Measurements from ENCODE around the gene LRRC42. TPM values are rescaled to one million over a fixed set of nuclear protein-coding genes. Genes with fewer than 3 reads are reported as not detected.

LRRC42 gene
- total RNA-seq, 4 donors from 2014 or later, result 20.1 to 36.3 (median 24.4) TPM

- 96 to 98% methylated on average over 1 of the region's 1 CpG for WGBS, 2 donors
- DNase-seq (ENCODE audit: low spot score in 2 of 2), result no peak
- intact Hi-C loops (cut with DNase I; ENCODE audit: low total_unique reads), result no loop called here
- H3K4me3 ChIP-seq (ENCODE audit: low read depth, poor library complexity, severe bottlenecking), result no peak overlapping the region
- TF ChIP-seq, protein P1, sequence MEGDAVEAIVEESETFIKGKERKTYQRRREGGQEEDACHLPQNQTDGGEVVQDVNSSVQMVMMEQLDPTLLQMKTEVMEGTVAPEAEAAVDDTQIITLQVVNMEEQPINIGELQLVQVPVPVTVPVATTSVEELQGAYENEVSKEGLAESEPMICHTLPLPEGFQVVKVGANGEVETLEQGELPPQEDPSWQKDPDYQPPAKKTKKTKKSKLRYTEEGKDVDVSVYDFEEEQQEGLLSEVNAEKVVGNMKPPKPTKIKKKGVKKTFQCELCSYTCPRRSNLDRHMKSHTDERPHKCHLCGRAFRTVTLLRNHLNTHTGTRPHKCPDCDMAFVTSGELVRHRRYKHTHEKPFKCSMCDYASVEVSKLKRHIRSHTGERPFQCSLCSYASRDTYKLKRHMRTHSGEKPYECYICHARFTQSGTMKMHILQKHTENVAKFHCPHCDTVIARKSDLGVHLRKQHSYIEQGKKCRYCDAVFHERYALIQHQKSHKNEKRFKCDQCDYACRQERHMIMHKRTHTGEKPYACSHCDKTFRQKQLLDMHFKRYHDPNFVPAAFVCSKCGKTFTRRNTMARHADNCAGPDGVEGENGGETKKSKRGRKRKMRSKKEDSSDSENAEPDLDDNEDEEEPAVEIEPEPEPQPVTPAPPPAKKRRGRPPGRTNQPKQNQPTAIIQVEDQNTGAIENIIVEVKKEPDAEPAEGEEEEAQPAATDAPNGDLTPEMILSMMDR (IDR thresholded peaks at IDR 0.05), result no peak
- TF ChIP-seq POLR2A (IDR thresholded peaks at IDR 0.05), result no peak
Observed at GRCh38 chr1:53934170-53934765, 11.9 kb upstream of the LRRC42 start.

GRCh38 chr1:53936430-53936829 lies 9.7 kb upstream of the LRRC42 start:
- intact Hi-C loops (cut with DNase I; ENCODE audit: low total_unique reads), result no loop called here
- no peak overlapping the region for H3K4me3 ChIP-seq (ENCODE audit: low read depth, poor library complexity, severe bottlenecking)
- WGBS, 2 donors, result 94 to 97% methylated on average over 1 of the region's 1 CpG
- DNase-seq (ENCODE audit: low spot score in 2 of 2), result no peak
- no peak for TF ChIP-seq POLR2A (IDR thresholded peaks at IDR 0.05)
- TF ChIP-seq, protein P1 (IDR thresholded peaks at IDR 0.05), result no peak

GRCh38 chr1:53938136-53938830 lies 7.9 kb upstream of the LRRC42 start:
- intact Hi-C loops (cut with DNase I; ENCODE audit: low total_unique reads), result no loop called here
- no peak overlapping the region for H3K4me3 ChIP-seq (ENCODE audit: low read depth, poor library complexity, severe bottlenecking)
- 91 to 96% methylated on average over 4 of the region's 4 CpGs for WGBS, 2 donors
- TF ChIP-seq, protein P1 (IDR thresholded peaks at IDR 0.05), result no peak
- no peak for TF ChIP-seq POLR2A (IDR thresholded peaks at IDR 0.05)
- DNase-seq (ENCODE audit: low spot score in 2 of 2), result no peak

GRCh38 chr1:53942127-53942957 lies 3.8 kb upstream of the LRRC42 start:
- no peak for TF ChIP-seq POLR2A (IDR thresholded peaks at IDR 0.05)
- TF ChIP-seq, protein P1 (IDR thresholded peaks at IDR 0.05), result no peak
- 87 to 88% methylated on average over 7 of the region's 7 CpGs for WGBS, 2 donors
- intact Hi-C loops (cut with DNase I; ENCODE audit: low total_unique reads), result no loop called here
- no peak for DNase-seq (ENCODE audit: low spot score in 2 of 2)
- H3K4me3 ChIP-seq (ENCODE audit: low read depth, poor library complexity, severe bottlenecking), result no peak overlapping the region

GRCh38 chr1:53943090-53943489 lies 3.1 kb upstream of the LRRC42 start:
- intact Hi-C loops (cut with DNase I; ENCODE audit: low total_unique reads), result no loop called here
- WGBS, 2 donors, result 85 to 91% methylated on average over 6 of the region's 6 CpGs
- no peak overlapping the region for H3K4me3 ChIP-seq (ENCODE audit: low read depth, poor library complexity, severe bottlenecking)
- TF ChIP-seq POLR2A (IDR thresholded peaks at IDR 0.05), result no peak
- DNase-seq (ENCODE audit: low spot score in 2 of 2), result no peak

DNA sequence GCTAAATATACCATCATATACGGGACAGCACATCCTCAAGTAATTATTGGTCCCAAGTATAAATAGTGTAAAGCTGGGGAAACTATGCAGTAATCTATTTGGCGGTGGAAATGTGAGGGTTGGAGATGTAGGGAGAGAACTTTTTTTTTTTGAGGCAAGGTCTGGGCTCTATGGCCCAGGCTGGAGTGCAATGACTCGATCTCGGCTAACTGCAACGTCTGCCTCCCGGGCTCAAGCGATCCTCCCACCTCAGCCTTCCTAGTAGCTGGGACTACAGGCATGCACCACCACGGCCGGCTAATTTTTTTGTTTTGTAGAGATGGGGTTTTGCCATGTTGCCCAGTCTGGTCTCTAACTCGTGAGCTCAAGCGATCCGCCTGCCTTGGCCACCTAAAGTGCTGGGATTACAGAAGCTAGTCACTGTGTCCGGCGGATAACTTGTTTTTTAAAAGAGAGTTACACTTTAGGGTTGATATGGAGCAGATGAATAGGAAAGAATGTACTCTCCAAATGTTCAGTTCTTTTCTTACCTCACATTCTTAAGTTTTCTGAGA lies 2.6 kb upstream of the LRRC42 start:
- no peak overlapping the region for H3K4me3 ChIP-seq (ENCODE audit: low read depth, poor library complexity, severe bottlenecking)
- no peak for TF ChIP-seq POLR2A (IDR thresholded peaks at IDR 0.05)
- TF ChIP-seq, protein P1 (IDR thresholded peaks at IDR 0.05), result no peak
- intact Hi-C loops (cut with DNase I; ENCODE audit: low total_unique reads), result no loop called here
- no peak for DNase-seq (ENCODE audit: low spot score in 2 of 2)
- 93 to 94% methylated on average over 14 of the region's 14 CpGs for WGBS, 2 donors
